Measurements from ENCODE around the gene CASKIN1. TPM values are rescaled to one million over a fixed set of nuclear protein-coding genes. Genes with fewer than 3 reads are reported as not detected.

CASKIN1 gene
- total RNA-seq, 4 donors from 2014 or later = 0.12 to 0.19 (median 0.14) TPM

GRCh38 chr16:2160915-2161551, 35.4 kb downstream of the CASKIN1 start:
- DNase-seq (ENCODE audit: low spot score) (no peak), ATAC-seq (ENCODE audit: low FRiP score) (peak; percentile 17)
- no peak for TF ChIP-seq CTCF (IDR thresholded peaks at IDR 0.05)

GRCh38 chr16:2159175-2159838, 37.1 kb downstream of the CASKIN1 start:
- DNase-seq (ENCODE audit: low spot score) = no peak
- peak; percentile 15 for ATAC-seq (ENCODE audit: low FRiP score)
- TF ChIP-seq CTCF (IDR thresholded peaks at IDR 0.05) = no peak

GRCh38 chr16:2158262-2158638, 38.2 kb downstream of the CASKIN1 start:
- DNase-seq (ENCODE audit: low spot score) (no peak), ATAC-seq (ENCODE audit: low FRiP score) (no peak)
- TF ChIP-seq CTCF (IDR thresholded peaks at IDR 0.05) = no peak

GRCh38 chr16:2157480-2158261, 38.7 kb downstream of the CASKIN1 start:
- DNase-seq (ENCODE audit: low spot score) (no peak), ATAC-seq (ENCODE audit: low FRiP score) (no peak)
- no peak for TF ChIP-seq CTCF (IDR thresholded peaks at IDR 0.05)

- TF ChIP-seq CTCF (IDR thresholded peaks at IDR 0.05) = no peak
- DNase-seq (ENCODE audit: low spot score) (no peak), ATAC-seq (ENCODE audit: low FRiP score) (no peak)
Measured at GRCh38 chr16:2156849-2157224, 39.6 kb downstream of the CASKIN1 start.

- TF ChIP-seq CTCF (IDR thresholded peaks at IDR 0.05) = no peak
- no peak for DNase-seq (ENCODE audit: low spot score)
- no peak for ATAC-seq (ENCODE audit: low FRiP score)
Measured at GRCh38 chr16:2155977-2156848, 40.2 kb downstream of the CASKIN1 start.

Measured in omental fat pad (tissue), 4 donors.